H1 (cell line): ENCODE measurements around the gene ASTN1. TPM values are rescaled to one million over a fixed set of nuclear protein-coding genes. Genes with fewer than 3 reads are reported as not detected.

Experiments used
- CTCF ChIA-PET: fragments of 300-600 bp; sonication (Branson Sonifier 250); formaldehyde crosslinking; loops from one replicate; lab custom pipeline; 2021; ENCODE audit not compliant: partially characterized antibody; lab: Charles Lee
- POLR2A ChIA-PET: fragments of 300-600 bp; sonication (Branson Sonifier 250); formaldehyde crosslinking; loops from one replicate; lab custom pipeline; 2021; ENCODE audit warnings: inconsistent platforms; ENCODE audit not compliant: partially characterized antibody; lab: Charles Lee
- DNase-seq, 2 experiments: peaks; one replicate each; pipeline versions ENCODE4 v3.0.0 to v3.0.0-alpha.2; 2010 to 2022; ENCODE audit warnings: low spot score in 2 of 2, low read depth in 1 of 2, mixed read lengths in 1 of 2
- FAIRE-seq: peaks from 2 replicates; lab custom pipeline; 2011; peaks lifted over from hg19 to GRCh38; lab: Jason Lieb, UNC
- H2AFZ ChIP-seq: 2 replicates; pipeline ENCODE4 v1.8.1; 2012; ENCODE audit warnings: low read length, inconsistent platforms
- H2AK5ac ChIP-seq: 2 replicates; pipeline ENCODE4 v1.6.1; 2013; ENCODE audit warnings: low read depth, low read length
- H2BK120ac ChIP-seq: replicated peaks from 2 replicates; pipeline ENCODE3; 2013; ENCODE audit warnings: low read depth, low read length, inconsistent platforms
- H2BK12ac ChIP-seq: 2 replicates; pipeline ENCODE4 v1.6.1; 2013; ENCODE audit warnings: low read depth, low read length
- H2BK15ac ChIP-seq: 2 replicates; pipeline ENCODE4 v1.6.1; 2013; ENCODE audit warnings: low read length
- H2BK20ac ChIP-seq: 2 replicates; pipeline ENCODE4 v1.6.1; 2013; ENCODE audit warnings: low read length
- H2BK5ac ChIP-seq: 2 replicates; pipeline ENCODE4 v1.6.1; 2013; ENCODE audit warnings: low read depth, low read length
- H3K14ac ChIP-seq: 2 replicates; pipeline ENCODE4 v1.6.1; 2013; ENCODE audit warnings: inconsistent platforms; ENCODE audit not compliant: insufficient read length
- H3K18ac ChIP-seq: 2 replicates; pipeline ENCODE4 v1.6.1; 2013; ENCODE audit warnings: low read length; ENCODE audit errors: extremely low read depth
- H3K23ac ChIP-seq: 2 replicates; pipeline ENCODE4 v1.6.1; 2013; ENCODE audit warnings: inconsistent platforms; ENCODE audit not compliant: insufficient read length
- H3K23me2 ChIP-seq: 2 replicates; pipeline ENCODE4 v1.6.1; 2013; ENCODE audit warnings: low read depth, low read length
- H3K27ac ChIP-seq: 2 replicates; pipeline ENCODE4 v1.6.1; 2011; ENCODE audit warnings: low read depth, low read length, inconsistent platforms
- H3K27me3 ChIP-seq, 4 experiments: replicated peaks in 1 of 4; 1 replicate in 1 of 4; 2 replicates in 3 of 4; pipeline versions ENCODE4 v1.6.1 to v1.8.1; 2011 to 2013; ENCODE audit warnings: low read length in 3 of 4, mild to moderate bottlenecking in 3 of 4, inconsistent platforms in 2 of 4, mixed read lengths in 2 of 4, moderate library complexity in 1 of 4; ENCODE audit not compliant: control insufficient read depth in 3 of 4, insufficient read depth in 3 of 4; ENCODE audit errors: extremely low read depth in 1 of 4
- H3K36me3 ChIP-seq, 4 experiments: 2 replicates each; pipeline versions ENCODE4 v1.6.1 to v1.8.1; 2011 to 2013; ENCODE audit warnings: mild to moderate bottlenecking in 4 of 4, low read length in 3 of 4, moderate library complexity in 2 of 4, control low read depth in 1 of 4, inconsistent platforms in 1 of 4; ENCODE audit not compliant: insufficient read depth in 4 of 4, control insufficient read depth in 2 of 4
- H3K4ac ChIP-seq: replicated peaks from 2 replicates; pipeline ENCODE3; 2013; ENCODE audit warnings: low read length, low read depth, mixed read lengths, inconsistent platforms; ENCODE audit not compliant: insufficient read length
- H3K4me1 ChIP-seq, 4 experiments: replicated peaks in 1 of 4; 1 replicate in 1 of 4; 2 replicates in 3 of 4; pipeline versions ENCODE4 v1.6.1 to v1.8.1; 2011 to 2013; ENCODE audit warnings: low read length in 3 of 4, inconsistent platforms in 2 of 4, mixed read lengths in 1 of 4; ENCODE audit not compliant: insufficient read depth in 4 of 4, control insufficient read depth in 3 of 4
- H3K4me2 ChIP-seq, 2 experiments: 2 replicates each; pipeline versions ENCODE4 v1.6.1 to v1.8.1; 2011 to 2013; ENCODE audit warnings: low read depth in 2 of 2, low read length in 2 of 2, control low read depth in 1 of 2, inconsistent platforms in 1 of 2, mild to moderate bottlenecking in 1 of 2; ENCODE audit not compliant: insufficient read depth in 1 of 2
- H3K4me3 ChIP-seq, 4 experiments: fragments of 200-600, 300-600 bp in 1 of 4; sonication (generic), shearing (Covaris generic), sonication (Bioruptor Twin) in 1 of 4; 2 replicates each; pipeline versions ENCODE4 v1.5.1 to v1.8.1; 2011 to 2016; ENCODE audit warnings: low read length in 4 of 4, low read depth in 3 of 4, control low read depth in 2 of 4, inconsistent platforms in 2 of 4, mild to moderate bottlenecking in 2 of 4, mixed read lengths in 1 of 4, moderate library complexity in 1 of 4; ENCODE audit not compliant: insufficient read depth in 2 of 4; ENCODE audit errors: extremely low read depth in 1 of 4
- H3K56ac ChIP-seq: replicated peaks from 2 replicates; pipeline ENCODE3; 2013; ENCODE audit warnings: low read depth, mild to moderate bottlenecking, mixed read lengths, low read length, inconsistent platforms; ENCODE audit not compliant: insufficient read length
- H3K79me1 ChIP-seq: 2 replicates; pipeline ENCODE4 v1.6.1; 2013; ENCODE audit warnings: low read depth, low read length, control low read depth
- H3K79me2 ChIP-seq, 2 experiments: 2 replicates each; pipeline versions ENCODE4 v1.6.1 to v1.8.1; 2012 to 2013; ENCODE audit warnings: low read length in 2 of 2, mild to moderate bottlenecking in 2 of 2, inconsistent platforms in 1 of 2; ENCODE audit not compliant: insufficient read depth in 2 of 2, control insufficient read depth in 1 of 2
- H3K9ac ChIP-seq, 4 experiments: replicated peaks in 1 of 4; 1 replicate in 1 of 4; 2 replicates in 3 of 4; pipeline versions ENCODE4 v1.6.1 to v1.8.1; 2011 to 2013; ENCODE audit warnings: low read depth in 3 of 4, low read length in 3 of 4, control low read depth in 2 of 4, mild to moderate bottlenecking in 2 of 4, moderate library complexity in 2 of 4, inconsistent platforms in 1 of 4; ENCODE audit errors: extremely low read depth in 1 of 4
- H3K9me3 ChIP-seq, 2 experiments: 2 replicates each; pipeline versions ENCODE4 v1.6.1 to v1.8.1; 2012 to 2013; ENCODE audit warnings: mild to moderate bottlenecking in 2 of 2, moderate library complexity in 2 of 2, control low read depth in 1 of 2, inconsistent platforms in 1 of 2, low read depth in 1 of 2, low read length in 1 of 2, mixed read lengths in 1 of 2; ENCODE audit not compliant: insufficient read depth in 2 of 2
- H4K20me1 ChIP-seq, 2 experiments: replicated peaks in 1 of 2; 2 replicates each; pipeline versions ENCODE3 to v1.8.1; 2011 to 2013; ENCODE audit warnings: inconsistent platforms in 2 of 2, low read length in 2 of 2, mild to moderate bottlenecking in 1 of 2; ENCODE audit not compliant: insufficient read depth in 2 of 2, control insufficient read depth in 1 of 2
- H4K5ac ChIP-seq: 2 replicates; pipeline ENCODE4 v1.6.1; 2013; ENCODE audit warnings: low read length, low read depth, mixed read lengths, inconsistent platforms; ENCODE audit not compliant: insufficient read length
- H4K8ac ChIP-seq: 2 replicates; pipeline ENCODE4 v1.8.0; 2013; ENCODE audit warnings: mild to moderate bottlenecking, moderate library complexity, low read length, inconsistent platforms; ENCODE audit not compliant: insufficient read depth; ENCODE audit errors: extremely low read depth
- H4K91ac ChIP-seq: replicated peaks from 2 replicates; pipeline ENCODE3; 2013; ENCODE audit warnings: low read length, mixed read lengths, inconsistent platforms; ENCODE audit not compliant: insufficient read length
- CREB1 ChIP-seq: IDR thresholded peaks from 2 replicates; pipeline ENCODE4 v1.6.1; 2012; ENCODE audit warnings: inconsistent platforms
- YY1 ChIP-seq: IDR thresholded peaks from 2 replicates; pipeline ENCODE4 v1.6.1; 2011; ENCODE audit warnings: low read depth, mild to moderate bottlenecking, low read length
- WGBS, 2 experiments: shearing (Covaris generic) in 1 of 2; methylation state at CpG; one replicate each; pipeline versions ENCODE4 v1.1.6 to v1.1.7; 2013 to 2015; ENCODE audit warnings: low lambda C conversion rate in 2 of 2, mixed read lengths in 2 of 2, inconsistent platforms in 1 of 2, low coverage in 1 of 2, missing lambda C conversion rate in 1 of 2; ENCODE audit not compliant: insufficient replicate concordance in 2 of 2, insufficient coverage in 1 of 2, insufficient read length in 1 of 2; ENCODE audit errors: extremely low coverage in 1 of 2, missing lambda C conversion rate in 1 of 2; 5-methylcytosine and 5-hydroxymethylcytosine counted together
- polyA plus RNA-seq, 7 experiments: library from polyadenylated mRNA; depleted of rRNA in 3 of 7; stranded (reverse) in 5 of 7; unstranded in 2 of 7; fragments of >200 nt in 5 of 7; fragments of 200-250 nt in 2 of 7; gene quantifications; 1 replicate in 5 of 7; 2 replicates in 1 of 7; 4 replicates in 1 of 7; pipeline versions ENCODE4 v1.2.1 to v1.2.3, GENCODE V29; 2011 to 2013; ENCODE audit warnings: missing spikeins in 2 of 7, mixed read lengths in 2 of 7
- total RNA-seq: library from RNA; stranded (reverse); fragmentation: NEBNext Ultra II Directional; extraction: Animal tissue kit (Norgen Biotek cat#: 25700); gene quantifications from 2 replicates; pipeline ENCODE4 v1.2.1, GENCODE V29; 2021

ASTN1 gene
- total and polyA plus RNA-seq, 2 of the 8 experiments (the other 6 are each of a cell fraction or from before 2014, with no cell fraction given) = 2.9 to 4.1 TPM

DNA sequence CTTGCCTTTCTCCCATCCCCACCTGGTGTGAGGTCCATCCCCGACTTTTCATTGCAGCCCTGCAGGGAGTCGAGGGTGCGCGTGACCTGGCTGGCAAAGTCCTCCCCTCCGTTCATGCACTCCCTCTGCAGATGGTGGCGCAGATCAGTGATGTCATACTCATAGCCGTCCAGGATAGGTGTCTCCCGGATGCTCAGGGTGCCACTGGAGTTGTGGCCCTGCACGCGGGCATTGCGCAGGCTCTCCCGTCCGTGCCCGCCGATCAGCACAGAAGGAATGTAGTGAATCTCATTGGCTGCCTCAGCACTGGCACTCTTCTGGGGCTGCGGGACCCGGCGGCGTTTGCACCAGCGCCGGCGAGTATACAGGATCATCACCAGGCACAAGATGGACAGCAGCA, 132.1 kb downstream of the ASTN1 start:
- H2AK5ac ChIP-seq = no peak overlapping the region
- FAIRE-seq (no peak), DNase-seq (no peak)
- ChIA-PET POLR2A (no interaction called here), CTCF (interaction anchor here (0.8 kb wide), 1 partner anchor 83 kb away, joined by 3 read pairs; no protein-coding TSS in a partner anchor)
- H3K4me2 ChIP-seq = no peak overlapping the region
- H3K18ac ChIP-seq = no peak overlapping the region
- H3K14ac ChIP-seq = no peak overlapping the region
- 92% methylated on average over 22 of the region's 22 CpGs; no CpG with 5 or more reads in 1 of the 2 experiments for WGBS, 2 experiments
- no peaks in the 10 kb centered on the region for H3K9me3 ChIP-seq
- H4K8ac ChIP-seq = no peak overlapping the region; the same call in 1 of the 2 replicates
- no peak overlapping the region for H4K5ac ChIP-seq
- no peaks in the 10 kb centered on the region for H3K79me2 ChIP-seq
- H2BK20ac ChIP-seq = no peak overlapping the region
- no peaks in the 10 kb centered on the region for H3K79me1 ChIP-seq
- no peaks in the 10 kb centered on the region for H3K23me2 ChIP-seq
- no peak overlapping the region for H3K4me3 ChIP-seq
- no peak overlapping the region for H4K91ac ChIP-seq
- TF ChIP-seq CREB1 (peak; percentile 20; the same call in 1 of the 2 replicates), YY1 (no peak)
- no peaks in the 10 kb centered on the region for H4K20me1 ChIP-seq
- no peak overlapping the region for H2BK120ac ChIP-seq
- no peak overlapping the region for H3K56ac ChIP-seq
- H3K27me3 ChIP-seq = no peaks in the 10 kb centered on the region; a peak in 1 of 7 replicates
- no peak overlapping the region for H3K9ac ChIP-seq
- H3K4ac ChIP-seq = no peak overlapping the region
- H3K4me1 ChIP-seq = peaks cover 0 to 9% (median 3%) of the 10 kb centered on the region in 4 experiments; a peak in 2 of 7 replicates
- no peak overlapping the region for H2BK5ac ChIP-seq
- H2BK12ac ChIP-seq = no peak overlapping the region
- H3K36me3 ChIP-seq = no peaks in the 10 kb centered on the region
- no peak overlapping the region for H2AFZ ChIP-seq
- H2BK15ac ChIP-seq = no peak overlapping the region
- no peak overlapping the region for H3K23ac ChIP-seq
- no peak overlapping the region for H3K27ac ChIP-seq
